GM23248 (cell line): Measurements from ENCODE around the gene RAB8B.

Experiments
- EZH2 ChIP-seq: fragments of 200-600 bp; sonication (generic); IDR thresholded peaks from 2 replicates; pipeline ENCODE4 v1.6.1; 2018; ENCODE audit warnings: antibody characterized with exemption, mild to moderate bottlenecking; ENCODE audit not compliant: insufficient read depth, poor library complexity, severe bottlenecking
- EZH2phosphoT487 ChIP-seq: fragments of 200-600 bp; sonication (generic); IDR thresholded peaks from 2 replicates; pipeline ENCODE4 v1.6.1; 2018; ENCODE audit warnings: antibody characterized with exemption, moderate library complexity, mild to moderate bottlenecking, low read depth; ENCODE audit not compliant: insufficient read depth

GRCh38 chr15:63203451-63204090, 14.2 kb downstream of the RAB8B start:
- TF ChIP-seq EZH2 (no peak), EZH2phosphoT487 (no peak)
